Cardiac septum (tissue), 1 donor: ENCODE measurements around the gene DCHS2. TPM values are rescaled to one million over a fixed set of nuclear protein-coding genes. Genes with fewer than 3 reads are reported as not detected.
"Not testable (repeated sequence)": the region's sequence is repeated elsewhere in the genome, so short reads cannot be mapped to it uniquely, and the experiment has no call there.

Experiments
- DNase-seq: peaks from one replicate; pipeline ENCODE4 v3.0.0-alpha.2; 2020; ENCODE audit warnings: low spot score
- intact Hi-C: fragments of 100-400 bp; cut with DNase I; formaldehyde crosslinking; loops from one replicate; pipeline ENCODE4 v1.14.0; 2022
- total RNA-seq: library from RNA; stranded (reverse); fragmentation: NEBNext Ultra II Directional; extraction: Animal tissue kit (Norgen Biotek cat#: 25700); gene quantifications from one replicate; pipeline ENCODE4 v1.2.1, GENCODE V29; 2021
- donor health status: DM: no; HTN: no; CAD: no.

DCHS2 gene
- total RNA-seq, 1 donor from 2014 or later, result not detected

GRCh38 chr4:154292589-154292988, 199.0 kb downstream of the DCHS2 start:
- intact Hi-C loops, result no loop called here
- no peak for DNase-seq

GRCh38 chr4:154277172-154277571, 214.4 kb downstream of the DCHS2 start:
- DNase-seq, result no peak
- intact Hi-C loops, result no loop called here

GRCh38 chr4:154276496-154276895, 215.1 kb downstream of the DCHS2 start:
- no peak for DNase-seq
- intact Hi-C loops, result no loop called here

DNA sequence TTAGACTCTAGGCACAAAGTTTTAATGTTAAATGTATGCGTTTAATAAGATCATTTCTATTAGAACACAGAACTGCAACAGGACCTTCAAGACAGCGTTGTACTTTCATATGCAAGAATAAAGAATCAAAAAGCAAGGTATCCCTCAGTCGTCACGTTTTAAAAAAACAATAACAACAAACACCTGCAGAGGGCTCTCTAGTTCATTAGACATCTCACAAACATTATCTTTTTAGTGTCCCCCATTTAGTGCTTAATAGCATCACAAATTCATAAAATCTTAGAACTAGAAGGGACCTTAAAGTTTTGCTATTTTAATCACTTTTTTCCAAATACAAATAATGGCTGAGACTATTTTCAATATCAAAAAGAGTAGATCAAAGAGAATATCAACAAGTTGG, 236.6 kb downstream of the DCHS2 start:
- intact Hi-C loops, result no loop called here
- no peak for DNase-seq

DNA sequence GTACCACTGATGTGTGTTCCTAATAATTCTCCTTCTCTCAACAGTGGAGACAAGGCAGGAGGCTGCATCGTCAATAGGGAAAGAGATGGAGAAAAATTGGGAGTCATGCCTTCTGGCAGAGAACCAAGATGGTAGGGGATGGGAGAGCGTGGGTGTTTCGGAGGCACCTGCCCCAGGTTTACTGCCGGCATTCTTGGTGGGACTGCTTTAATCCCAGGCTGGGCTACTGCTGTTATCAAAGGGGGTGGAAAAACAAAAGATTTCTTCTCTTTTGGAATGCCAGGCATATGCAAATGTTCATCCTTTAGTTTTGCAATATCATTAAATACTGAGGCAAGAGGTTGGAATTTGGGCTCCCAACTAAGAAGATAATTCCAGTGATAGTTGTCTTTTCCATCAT, 257.0 kb downstream of the DCHS2 start:
- no peak for DNase-seq
- intact Hi-C loops, result no loop called here

DNA sequence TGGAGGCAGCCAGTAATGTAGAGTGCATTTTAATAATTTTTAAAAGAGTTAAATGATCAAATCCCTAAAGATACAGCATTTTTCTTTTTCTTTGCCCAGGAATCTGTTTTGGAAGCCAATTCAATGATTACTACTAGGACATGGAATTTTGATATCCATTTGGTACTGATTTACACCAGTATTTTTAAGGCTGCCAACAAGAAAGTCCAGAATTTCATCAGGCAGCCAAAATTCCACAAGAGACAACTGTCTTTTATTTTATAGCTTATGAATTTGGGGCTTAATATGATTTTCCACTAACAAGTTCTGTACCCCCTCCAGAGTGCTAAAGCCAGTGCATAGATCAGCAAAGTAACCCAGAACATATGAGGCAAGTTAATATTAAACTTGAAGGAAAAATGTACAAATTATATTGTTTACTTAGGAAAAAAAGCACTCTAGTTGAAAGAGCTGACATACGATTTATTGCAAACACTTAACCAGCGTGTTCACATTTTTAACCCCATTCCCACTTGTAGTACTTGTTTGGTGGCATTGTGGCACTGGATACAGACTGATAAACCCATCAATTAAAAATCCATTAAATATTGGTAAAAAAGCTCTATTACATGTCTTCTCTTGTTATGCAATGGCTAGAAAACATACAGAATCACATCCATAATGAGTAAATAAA, 259.7 kb downstream of the DCHS2 start:
- intact Hi-C loops, result no loop called here
- DNase-seq, result no peak

- intact Hi-C loops, result no loop called here
- DNase-seq, result no peak
Observed at GRCh38 chr4:154230723-154231122, 260.9 kb downstream of the DCHS2 start.

DNA sequence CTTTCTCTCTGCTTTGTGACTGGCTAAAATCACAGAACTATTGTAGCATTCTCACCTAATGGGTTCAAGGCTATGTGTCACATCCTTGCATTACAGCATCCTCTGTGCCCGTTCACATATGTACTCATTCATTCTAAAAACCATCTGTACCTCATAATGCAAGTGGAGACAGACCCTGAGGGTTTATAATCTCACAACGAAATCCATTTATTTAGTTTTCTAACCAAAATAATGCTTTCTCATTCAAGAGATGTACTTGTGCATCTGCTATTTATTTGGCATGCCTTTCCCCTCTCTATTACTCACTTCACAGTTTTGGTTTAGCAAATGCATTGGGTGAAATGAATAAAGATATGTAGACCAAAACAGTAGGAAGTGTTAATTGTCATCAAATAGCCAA, 261.5 kb downstream of the DCHS2 start:
- intact Hi-C loops, result no loop called here
- no peak for DNase-seq

GRCh38 chr4:154222875-154223274, 268.7 kb downstream of the DCHS2 start:
- no peak for DNase-seq
- intact Hi-C loops, result no loop called here

- intact Hi-C loops, result no loop called here
- no peak for DNase-seq
Observed at GRCh38 chr4:154218051-154218450, 273.5 kb downstream of the DCHS2 start.

DNA sequence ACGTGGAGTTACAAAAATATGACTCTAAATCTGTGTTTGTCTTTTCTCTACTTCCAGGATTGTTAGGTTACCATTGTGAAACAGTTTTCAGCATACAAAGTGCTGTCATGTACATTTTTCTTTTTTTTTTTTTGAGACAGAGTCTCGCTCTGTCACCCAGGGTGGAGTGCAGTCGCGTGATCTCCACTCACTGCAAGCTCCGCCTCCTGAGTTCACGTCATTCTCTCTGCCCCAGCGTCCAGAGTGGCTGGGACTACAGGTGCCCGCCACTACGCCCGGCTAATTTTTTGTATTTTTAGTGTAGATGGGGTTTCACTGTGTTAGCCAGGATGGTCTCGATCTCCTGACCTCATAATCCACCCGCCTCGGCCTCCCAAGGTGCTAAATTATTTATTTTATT, 274.2 kb downstream of the DCHS2 start:
- DNase-seq, intact Hi-C loops: not testable (repeated sequence)

GRCh38 chr4:154211506-154211905, 280.1 kb downstream of the DCHS2 start:
- DNase-seq, result no peak
- intact Hi-C loops, result no loop called here

- intact Hi-C loops, result no loop called here
- no peak for DNase-seq
Observed at GRCh38 chr4:154208424-154208823, 283.2 kb downstream of the DCHS2 start.

DNA sequence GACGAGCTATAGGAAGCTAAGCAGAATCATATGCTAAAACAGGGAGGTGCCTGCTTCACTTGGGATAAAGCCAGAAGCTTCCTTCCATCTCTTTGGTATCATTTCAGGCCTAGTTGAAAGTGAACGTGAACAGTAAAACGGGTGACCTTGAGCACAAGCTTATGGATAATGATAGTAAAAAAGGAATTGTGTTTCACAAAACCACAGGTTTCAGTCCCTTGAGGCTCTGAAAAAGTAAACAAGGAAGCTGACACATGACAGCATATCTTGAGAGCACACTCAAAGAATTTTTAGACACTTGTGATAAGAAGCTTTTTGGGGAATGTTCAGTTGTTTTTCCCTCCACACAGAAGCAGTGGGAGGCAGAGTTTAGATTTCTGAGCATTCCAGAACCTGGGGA, 286.1 kb downstream of the DCHS2 start:
- intact Hi-C loops, result no loop called here
- no peak for DNase-seq

DNA sequence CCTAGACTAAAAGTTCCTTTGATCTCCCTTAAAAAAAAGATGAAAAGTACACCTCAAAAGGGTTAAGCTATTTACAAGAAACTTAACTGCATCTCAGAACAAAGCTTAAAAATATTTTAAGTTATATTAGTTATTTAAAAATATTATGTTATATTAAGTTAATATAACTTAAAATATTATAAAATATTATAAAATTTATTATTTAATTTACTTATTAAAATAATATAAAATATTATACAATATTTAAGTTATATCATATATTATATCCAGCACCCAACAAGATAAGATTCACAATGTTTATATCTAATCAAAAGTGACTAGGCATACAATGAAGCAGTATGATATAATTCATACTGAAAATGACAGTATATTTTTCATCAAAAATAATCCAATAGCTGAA, 296.9 kb downstream of the DCHS2 start:
- intact Hi-C loops, result no loop called here
- no peak for DNase-seq

GRCh38 chr4:154192585-154192984, 299.0 kb downstream of the DCHS2 start:
- DNase-seq, result no peak
- intact Hi-C loops, result no loop called here

- DNase-seq, result no peak
- intact Hi-C loops, result no loop called here
Observed at GRCh38 chr4:154189346-154189745, 302.3 kb downstream of the DCHS2 start.

DNA sequence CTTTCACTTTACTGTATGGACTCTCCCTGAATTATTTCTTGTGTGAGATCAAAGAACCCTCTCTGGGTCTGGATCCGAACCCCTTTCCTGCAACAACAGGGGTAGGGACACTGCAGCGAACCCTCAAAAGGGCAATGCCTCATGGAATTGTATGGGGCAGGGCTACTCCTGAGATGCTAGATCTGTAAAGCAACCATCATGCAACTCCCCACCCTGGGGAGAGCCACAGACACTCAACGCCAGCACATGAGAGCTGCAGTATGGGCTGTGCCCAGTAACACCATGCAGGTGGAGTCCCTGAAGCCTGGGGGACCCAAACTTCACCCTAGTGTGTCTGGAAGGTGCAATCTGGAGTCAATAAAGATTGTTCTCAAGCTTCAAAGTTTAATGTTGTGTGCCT, 304.7 kb downstream of the DCHS2 start:
- DNase-seq, result no peak
- intact Hi-C loops, result no loop called here

GRCh38 chr4:154186035-154186434, 305.6 kb downstream of the DCHS2 start:
- no peak for DNase-seq
- intact Hi-C loops, result no loop called here

DNA sequence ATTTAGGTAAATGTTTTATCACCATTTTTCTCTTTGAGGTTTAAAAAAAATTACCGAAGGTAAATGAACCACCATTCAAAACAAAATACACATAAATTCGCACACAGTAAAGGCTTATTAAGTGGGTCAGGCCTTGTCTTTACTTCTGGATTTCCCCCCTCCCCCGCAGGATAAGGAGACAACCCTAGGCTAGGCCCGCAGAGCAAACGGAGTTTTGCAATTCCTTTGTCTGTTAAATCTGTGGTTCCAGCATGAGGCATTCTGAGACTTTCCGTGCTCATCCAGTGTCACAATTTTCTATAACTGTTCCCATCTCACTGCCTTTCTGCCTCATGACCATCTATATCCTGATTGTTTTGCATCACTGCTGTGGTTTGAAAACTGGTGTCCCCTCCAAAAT, 307.4 kb downstream of the DCHS2 start:
- intact Hi-C loops, result no loop called here
- DNase-seq, result no peak

GRCh38 chr4:154183264-154183663, 308.3 kb downstream of the DCHS2 start:
- intact Hi-C loops, result no loop called here
- DNase-seq, result no peak
